ENCODE data around the gene KIF9. TPM values are rescaled to one million over a fixed set of nuclear protein-coding genes. Genes with fewer than 3 reads are reported as not detected.
"Not testable (repeated sequence)": the region's sequence is repeated elsewhere in the genome, so short reads cannot be mapped to it uniquely, and the experiment has no call there.

KIF9 gene
- total RNA-seq, 2 experiments from 2014 or later, result 8.3 to 8.8 TPM

- Mint-ChIP-seq H3K4me1 (ENCODE audit: low read depth) (peaks cover 15% of the 10 kb centered on the region), H3K27ac (no peak overlapping the region), H3K27me3 (no peaks in the 10 kb centered on the region), H3K4me3 (no peak overlapping the region), H3K9me3 (no peaks in the 10 kb centered on the region), H3K36me3 (ENCODE audit: low read depth) (peaks cover 19% of the 10 kb centered on the region)
- TF ChIP-seq, protein P1, sequence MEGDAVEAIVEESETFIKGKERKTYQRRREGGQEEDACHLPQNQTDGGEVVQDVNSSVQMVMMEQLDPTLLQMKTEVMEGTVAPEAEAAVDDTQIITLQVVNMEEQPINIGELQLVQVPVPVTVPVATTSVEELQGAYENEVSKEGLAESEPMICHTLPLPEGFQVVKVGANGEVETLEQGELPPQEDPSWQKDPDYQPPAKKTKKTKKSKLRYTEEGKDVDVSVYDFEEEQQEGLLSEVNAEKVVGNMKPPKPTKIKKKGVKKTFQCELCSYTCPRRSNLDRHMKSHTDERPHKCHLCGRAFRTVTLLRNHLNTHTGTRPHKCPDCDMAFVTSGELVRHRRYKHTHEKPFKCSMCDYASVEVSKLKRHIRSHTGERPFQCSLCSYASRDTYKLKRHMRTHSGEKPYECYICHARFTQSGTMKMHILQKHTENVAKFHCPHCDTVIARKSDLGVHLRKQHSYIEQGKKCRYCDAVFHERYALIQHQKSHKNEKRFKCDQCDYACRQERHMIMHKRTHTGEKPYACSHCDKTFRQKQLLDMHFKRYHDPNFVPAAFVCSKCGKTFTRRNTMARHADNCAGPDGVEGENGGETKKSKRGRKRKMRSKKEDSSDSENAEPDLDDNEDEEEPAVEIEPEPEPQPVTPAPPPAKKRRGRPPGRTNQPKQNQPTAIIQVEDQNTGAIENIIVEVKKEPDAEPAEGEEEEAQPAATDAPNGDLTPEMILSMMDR (IDR thresholded peaks at IDR 0.05), result no peak
- POLR2A ChIA-PET, result no interaction called here
- intact Hi-C loops (cut with micrococcal nuclease), result no loop called here
- ATAC-seq, result no peak
- CTCF ChIA-PET, result interaction anchor here (0.7 to 1.9 kb wide), 2 partner anchors 10 to 14 kb away, joined by 3 to 7 read pairs; no protein-coding TSS in a partner anchor
- DNase-seq, result no peak
These were observed 27.8 kb upstream of the KIF9 start for GRCh38 chr3:47310391-47310790.

DNA sequence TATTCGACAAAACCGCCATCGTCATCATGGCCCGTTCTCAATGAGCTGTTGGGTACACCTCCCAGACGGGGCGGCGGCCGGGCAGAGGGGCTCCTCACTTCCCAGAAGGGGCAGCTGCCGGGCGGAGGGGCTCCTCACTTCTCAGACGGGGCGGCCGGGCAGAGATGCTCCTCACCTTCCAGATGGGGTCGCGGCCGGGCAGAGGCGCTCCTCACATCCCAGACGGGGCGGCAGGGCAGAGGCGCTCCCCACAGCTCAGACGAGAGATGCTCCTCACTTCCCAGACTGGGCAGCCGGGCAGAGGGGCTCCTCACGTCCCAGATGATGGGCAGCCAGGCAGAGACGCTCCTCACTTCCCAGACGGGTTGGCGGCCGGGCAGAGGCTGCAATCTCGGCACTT is 26.6 kb upstream of the KIF9 start:
- intact Hi-C loops (cut with micrococcal nuclease); CTCF ChIA-PET; H3K4me3 Mint-ChIP-seq; H3K27me3 Mint-ChIP-seq; ATAC-seq; H3K9me3 Mint-ChIP-seq; H3K27ac Mint-ChIP-seq; DNase-seq: not testable (repeated sequence)
- Mint-ChIP-seq H3K4me1 (ENCODE audit: low read depth) (peaks cover 17% of the 10 kb centered on the region), H3K36me3 (ENCODE audit: low read depth) (peaks cover 24% of the 10 kb centered on the region)
- POLR2A ChIA-PET, result interaction anchor here (0.7 kb wide), 1 partner anchor 10 kb away, joined by 3 read pairs; no protein-coding TSS in a partner anchor

DNA sequence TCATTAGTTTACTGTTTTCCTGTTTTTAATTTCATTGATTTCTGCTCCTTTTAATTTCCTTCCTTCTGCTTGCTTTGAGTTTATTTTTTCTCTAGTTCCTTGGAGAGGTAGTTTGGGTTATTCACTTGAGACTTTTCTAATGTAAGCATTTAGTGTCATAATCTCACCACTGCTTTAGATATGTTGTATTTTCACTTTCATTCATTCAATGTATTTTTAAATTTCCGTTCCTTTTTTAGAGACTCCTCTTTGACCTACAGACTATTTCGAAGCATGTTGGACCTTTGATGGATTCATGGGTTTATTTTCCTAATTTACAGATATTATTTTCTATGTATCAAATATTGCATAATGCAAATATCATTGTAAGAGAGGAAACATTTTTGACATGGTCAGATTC is 23.4 kb upstream of the KIF9 start:
- ChIA-PET CTCF (interaction anchor here (1.3 kb wide), 1 partner anchor 8 kb away, joined by 4 read pairs; no protein-coding TSS in a partner anchor), POLR2A (no interaction called here)
- DNase-seq (no peak), ATAC-seq (no peak)
- Mint-ChIP-seq H3K27me3 (no peaks in the 10 kb centered on the region), H3K9me3 (no peaks in the 10 kb centered on the region), H3K4me3 (no peak overlapping the region), H3K27ac (no peak overlapping the region), H3K36me3 (ENCODE audit: low read depth) (peaks cover 44% of the 10 kb centered on the region), H3K4me1 (ENCODE audit: low read depth) (peaks cover 24% of the 10 kb centered on the region)
- intact Hi-C loops (cut with micrococcal nuclease), result no loop called here
- TF ChIP-seq, protein P1 (IDR thresholded peaks at IDR 0.05), result no peak

DNA sequence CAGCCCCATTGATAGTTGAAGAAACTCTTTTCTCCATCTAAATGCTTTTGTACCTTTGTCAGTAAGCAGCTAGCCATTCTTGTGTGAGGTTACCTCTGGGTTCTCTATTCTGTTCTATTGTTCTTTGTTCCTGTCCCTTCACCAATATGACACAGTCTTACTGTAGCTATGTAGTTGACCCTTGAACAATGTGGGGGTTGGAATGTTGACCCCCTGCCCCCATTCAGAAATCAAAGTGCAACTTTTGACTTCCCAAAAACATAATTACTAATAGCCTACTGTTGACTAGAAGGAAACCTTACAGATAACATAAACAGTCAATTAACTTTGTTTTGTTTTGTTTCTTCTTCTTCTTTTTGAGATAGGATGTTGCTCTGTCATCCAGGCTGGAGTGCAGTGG is 18.9 kb upstream of the KIF9 start:
- ATAC-seq (no peak), DNase-seq (no peak)
- no peaks in the 10 kb centered on the region for H3K9me3 Mint-ChIP-seq
- no peak overlapping the region for H3K4me3 Mint-ChIP-seq
- H3K36me3 Mint-ChIP-seq (ENCODE audit: low read depth), result peaks cover 32% of the 10 kb centered on the region
- peaks cover 31% of the 10 kb centered on the region for H3K4me1 Mint-ChIP-seq (ENCODE audit: low read depth)
- intact Hi-C loops (cut with micrococcal nuclease), result no loop called here
- ChIA-PET POLR2A (no interaction called here), CTCF (interaction anchor here (0.8 kb wide), 1 partner anchor 22 kb away, joined by 3 read pairs; no protein-coding TSS in a partner anchor)
- TF ChIP-seq, protein P1 (IDR thresholded peaks at IDR 0.05), result no peak
- H3K27ac Mint-ChIP-seq, result no peak overlapping the region
- no peaks in the 10 kb centered on the region for H3K27me3 Mint-ChIP-seq

DNA sequence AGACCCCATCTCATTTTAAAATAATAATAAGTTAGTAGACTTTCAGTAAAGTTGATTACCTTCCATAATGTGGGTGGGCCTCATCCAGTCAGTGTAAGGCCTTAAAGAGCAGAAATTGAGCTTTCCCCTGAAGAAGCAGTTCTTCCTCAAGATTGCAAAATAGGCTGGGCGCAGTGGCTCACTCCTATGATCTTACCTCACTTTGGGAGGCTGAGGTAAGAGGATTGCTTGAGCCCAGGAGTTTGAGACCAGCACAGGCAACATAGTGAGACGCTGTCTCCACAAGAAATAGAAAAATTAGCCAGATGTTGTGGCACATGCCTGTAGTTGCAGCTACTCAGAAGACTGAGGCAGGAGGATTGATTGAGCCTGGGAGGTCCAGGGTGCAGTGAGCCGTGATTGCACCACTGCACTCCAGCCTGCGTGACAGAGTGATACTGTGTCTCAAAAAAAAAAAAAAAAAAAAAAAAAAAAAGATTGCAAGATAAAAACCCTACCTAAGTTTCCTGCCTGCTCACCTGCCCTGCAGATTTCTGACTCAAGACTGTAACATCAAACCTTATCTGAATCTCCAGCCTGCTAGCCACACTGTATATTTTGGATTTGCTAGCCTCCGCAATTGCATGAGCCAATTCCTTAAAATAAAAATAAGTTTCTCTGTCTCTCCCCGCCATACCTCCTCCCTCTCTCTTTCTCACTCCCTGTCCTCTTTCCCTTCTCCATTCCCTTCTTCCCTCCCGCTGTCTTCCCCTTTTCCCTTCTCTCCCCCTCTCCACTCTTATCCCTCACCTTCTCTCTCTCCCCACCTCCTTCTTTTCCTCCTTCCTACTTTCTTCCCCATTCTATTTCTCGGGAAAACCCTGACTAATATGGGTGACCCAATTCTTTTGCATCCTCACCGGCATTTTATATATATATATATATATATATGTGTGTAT is 17.1 kb upstream of the KIF9 start:
- intact Hi-C loops (cut with micrococcal nuclease), result no loop called here
- DNase-seq (no peak), ATAC-seq (no peak)
- H3K36me3 Mint-ChIP-seq (ENCODE audit: low read depth), result peaks cover 30% of the 10 kb centered on the region
- no peak overlapping the region for H3K4me3 Mint-ChIP-seq
- POLR2A ChIA-PET, result interaction anchor here (1.0 kb wide), 1 partner anchor 10 kb away, joined by 3 read pairs; no protein-coding TSS in a partner anchor
- TF ChIP-seq, protein P1 (IDR thresholded peaks at IDR 0.05), result no peak
- CTCF ChIA-PET, result interaction anchor here (1.5 kb wide), 1 partner anchor 24 kb away, joined by 4 read pairs; no protein-coding TSS in a partner anchor
- peaks cover 36% of the 10 kb centered on the region for H3K4me1 Mint-ChIP-seq (ENCODE audit: low read depth)
- no peaks in the 10 kb centered on the region for H3K27me3 Mint-ChIP-seq
- H3K9me3 Mint-ChIP-seq, result no peaks in the 10 kb centered on the region
- H3K27ac Mint-ChIP-seq, result no peak overlapping the region

Measured in activated CD8-positive, alpha-beta T cell treated with anti-CD3 and anti-CD28 coated beads for 36 hours (primary cell).